Measurements from ENCODE around the gene RALGAPA2.

DNA sequence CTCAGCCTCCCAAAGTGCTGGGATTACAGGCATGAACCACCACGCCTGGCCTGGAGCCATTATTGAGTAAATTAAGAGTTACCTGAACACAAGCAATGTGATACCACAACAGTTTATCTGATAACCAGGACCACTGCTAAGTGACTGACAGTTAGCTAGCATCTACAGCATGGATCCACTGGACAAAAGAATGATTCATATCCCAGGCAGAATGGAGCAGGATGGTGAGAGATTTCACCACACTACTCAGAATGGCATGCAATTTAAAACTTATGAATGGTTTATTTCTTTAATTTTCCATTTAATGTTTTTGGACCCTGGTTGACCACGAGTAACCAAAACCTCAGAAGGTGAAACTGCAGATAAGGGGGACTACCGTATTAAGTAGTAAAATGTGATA, 48.6 kb downstream of the RALGAPA2 start:
- TF ChIP-seq, protein P1, sequence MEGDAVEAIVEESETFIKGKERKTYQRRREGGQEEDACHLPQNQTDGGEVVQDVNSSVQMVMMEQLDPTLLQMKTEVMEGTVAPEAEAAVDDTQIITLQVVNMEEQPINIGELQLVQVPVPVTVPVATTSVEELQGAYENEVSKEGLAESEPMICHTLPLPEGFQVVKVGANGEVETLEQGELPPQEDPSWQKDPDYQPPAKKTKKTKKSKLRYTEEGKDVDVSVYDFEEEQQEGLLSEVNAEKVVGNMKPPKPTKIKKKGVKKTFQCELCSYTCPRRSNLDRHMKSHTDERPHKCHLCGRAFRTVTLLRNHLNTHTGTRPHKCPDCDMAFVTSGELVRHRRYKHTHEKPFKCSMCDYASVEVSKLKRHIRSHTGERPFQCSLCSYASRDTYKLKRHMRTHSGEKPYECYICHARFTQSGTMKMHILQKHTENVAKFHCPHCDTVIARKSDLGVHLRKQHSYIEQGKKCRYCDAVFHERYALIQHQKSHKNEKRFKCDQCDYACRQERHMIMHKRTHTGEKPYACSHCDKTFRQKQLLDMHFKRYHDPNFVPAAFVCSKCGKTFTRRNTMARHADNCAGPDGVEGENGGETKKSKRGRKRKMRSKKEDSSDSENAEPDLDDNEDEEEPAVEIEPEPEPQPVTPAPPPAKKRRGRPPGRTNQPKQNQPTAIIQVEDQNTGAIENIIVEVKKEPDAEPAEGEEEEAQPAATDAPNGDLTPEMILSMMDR (IDR thresholded peaks at IDR 0.05), result no peak
- TF ChIP-seq POLR2A (IDR thresholded peaks at IDR 0.05), result no peak
- TF ChIP-seq POLR2AphosphoS5 (IDR thresholded peaks at IDR 0.05), result no peak
